MM.1S (cell line): ENCODE measurements around the gene PIGM.

Source experiments
- DNase-seq: peaks from one replicate; pipeline ENCODE4 v3.0.0-alpha.2; 2015
- H2AFZ ChIP-seq: fragments of 300-600 bp; sonication (generic); 2 replicates; pipeline ENCODE4 v1.6.0; 2016; ENCODE audit warnings: antibody characterized with exemption, low read length
- H3F3A ChIP-seq: fragments of 300-600 bp; sonication (generic); 2 replicates; pipeline ENCODE4 v1.6.1; 2016; ENCODE audit warnings: mild to moderate bottlenecking, antibody characterized with exemption, low read length, moderate library complexity, mixed read lengths; ENCODE audit not compliant: insufficient read depth
- H3K27ac ChIP-seq: fragments of 300-600 bp; sonication (generic); 2 replicates; pipeline ENCODE4 v1.5.1; 2016; ENCODE audit warnings: mild to moderate bottlenecking, low read length
- H3K27me3 ChIP-seq: fragments of 300-600 bp; sonication (generic); replicated peaks from 2 replicates; pipeline ENCODE4 v1.6.0; 2016; ENCODE audit warnings: low read length; ENCODE audit not compliant: insufficient read depth
- H3K36me3 ChIP-seq: fragments of 300-600 bp; sonication (generic); replicated peaks from 2 replicates; pipeline ENCODE4 v1.6.1; 2016; ENCODE audit warnings: mild to moderate bottlenecking, low read length, mixed read lengths; ENCODE audit not compliant: insufficient read depth
- H3K4me1 ChIP-seq: fragments of 300-600 bp; sonication (generic); 2 replicates; pipeline ENCODE4 v1.6.1; 2016; ENCODE audit warnings: low read length, mixed read lengths
- H3K4me2 ChIP-seq: fragments of 300-600 bp; sonication (generic); 2 replicates; pipeline ENCODE4 v1.6.0; 2016; ENCODE audit warnings: low read depth, low read length
- H3K4me3 ChIP-seq: fragments of 300-600 bp; sonication (generic); 2 replicates; pipeline ENCODE4 v1.5.1; 2016; ENCODE audit warnings: low read length, mixed read lengths
- H3K79me2 ChIP-seq: fragments of 300-600 bp; sonication (generic); 2 replicates; pipeline ENCODE4 v1.6.1; 2016; ENCODE audit warnings: mixed run types, low read length, mixed read lengths
- H3K9ac ChIP-seq: fragments of 300-600 bp; sonication (generic); 2 replicates; pipeline ENCODE4 v1.6.1; 2016; ENCODE audit warnings: low read length, mixed read lengths
- H3K9me2 ChIP-seq: fragments of 300-600 bp; sonication (generic); replicated peaks from 2 replicates; pipeline ENCODE4 v1.6.1; 2016; ENCODE audit warnings: mild to moderate bottlenecking, low read length, mixed read lengths; ENCODE audit not compliant: insufficient read depth
- H3K9me3 ChIP-seq: fragments of 300-600 bp; sonication (generic); replicated peaks from 2 replicates; pipeline ENCODE4 v1.6.1; 2016; ENCODE audit warnings: mild to moderate bottlenecking, low read length, mixed read lengths; ENCODE audit not compliant: insufficient read depth
- H4K20me1 ChIP-seq: fragments of 300-600 bp; sonication (generic); 2 replicates; pipeline ENCODE4 v1.6.1; 2016; ENCODE audit warnings: mild to moderate bottlenecking, low read length, moderate library complexity, mixed read lengths; ENCODE audit not compliant: insufficient read depth
- CTCF ChIP-seq: fragments of 300-600 bp; sonication (generic); IDR thresholded peaks from 2 replicates; pipeline ENCODE4 v1.5.1; 2016; ENCODE audit warnings: antibody characterized with exemption, low read length, mixed read lengths
- EZH2 ChIP-seq: fragments of 300-600 bp; sonication (generic); optimal IDR thresholded peaks from 2 replicates; pipeline ENCODE3; 2017; ENCODE audit warnings: low read depth, mild to moderate bottlenecking, antibody characterized with exemption, low read length, mixed read lengths
- EZH2phosphoT487 ChIP-seq: fragments of 300-600 bp; sonication (generic); IDR thresholded peaks from 2 replicates; pipeline ENCODE4 v1.6.1; 2018; ENCODE audit warnings: antibody characterized with exemption, low read length

Gene PIGM

GRCh38 chr1:159983681-159984080 lies 48.1 kb downstream of the PIGM start:
- no peaks in the 10 kb centered on the region for H3K4me1 ChIP-seq
- H3K79me2 ChIP-seq: no peaks in the 10 kb centered on the region
- no peaks in the 10 kb centered on the region for H3F3A ChIP-seq
- H3K9ac ChIP-seq: no peak overlapping the region
- no peak overlapping the region for H3K4me2 ChIP-seq
- no peaks in the 10 kb centered on the region for H4K20me1 ChIP-seq
- no peak overlapping the region for H3K4me3 ChIP-seq
- no peak for DNase-seq
- no peak overlapping the region for H3K27ac ChIP-seq
- no peaks in the 10 kb centered on the region for H3K9me3 ChIP-seq
- no peak for TF ChIP-seq EZH2phosphoT487
- TF ChIP-seq EZH2: no peak
- TF ChIP-seq CTCF: no peak
- no peaks in the 10 kb centered on the region for H3K9me2 ChIP-seq
- H3K27me3 ChIP-seq: no peaks in the 10 kb centered on the region; the same call in 1 of the 2 replicates
- no peaks in the 10 kb centered on the region for H3K36me3 ChIP-seq
- H2AFZ ChIP-seq: no peak overlapping the region

- TF ChIP-seq EZH2: no peak
- Histone ChIP-seq H4K20me1 (no peaks in the 10 kb centered on the region), H3K79me2 (no peaks in the 10 kb centered on the region), H3K36me3 (no peaks in the 10 kb centered on the region), H3K27ac (no peak overlapping the region), H3K4me3 (no peak overlapping the region), H3F3A (no peaks in the 10 kb centered on the region), H3K4me2 (no peak overlapping the region), H3K4me1 (no peaks in the 10 kb centered on the region), H3K9ac (no peak overlapping the region), H3K9me2 (no peaks in the 10 kb centered on the region), H3K9me3 (no peaks in the 10 kb centered on the region), H3K27me3 (no peaks in the 10 kb centered on the region; the same call in 1 of the 2 replicates), H2AFZ (no peak overlapping the region)
- DNase-seq: no peak
Measured at GRCh38 chr1:159982280-159982679, 49.5 kb downstream of the PIGM start.

- Histone ChIP-seq H3K4me2 (no peak overlapping the region), H4K20me1 (no peaks in the 10 kb centered on the region), H3K9me2 (no peaks in the 10 kb centered on the region), H3K79me2 (no peaks in the 10 kb centered on the region), H3K27ac (no peak overlapping the region), H3K9me3 (no peaks in the 10 kb centered on the region), H2AFZ (no peak overlapping the region), H3K27me3 (no peaks in the 10 kb centered on the region; the same call in 1 of the 2 replicates), H3F3A (no peaks in the 10 kb centered on the region), H3K9ac (no peak overlapping the region), H3K4me1 (no peaks in the 10 kb centered on the region), H3K36me3 (no peaks in the 10 kb centered on the region), H3K4me3 (no peak overlapping the region)
- TF ChIP-seq EZH2phosphoT487: no peak
- no peak for TF ChIP-seq CTCF
- TF ChIP-seq EZH2: no peak
- DNase-seq: no peak
Measured at GRCh38 chr1:159981351-159982055, 50.3 kb downstream of the PIGM start.

GRCh38 chr1:159980786-159981185 lies 51.0 kb downstream of the PIGM start:
- no peak overlapping the region for H3K9ac ChIP-seq
- H3K9me2 ChIP-seq: no peaks in the 10 kb centered on the region
- no peak overlapping the region for H2AFZ ChIP-seq
- no peak overlapping the region for H3K27ac ChIP-seq
- no peak for DNase-seq
- H4K20me1 ChIP-seq: no peaks in the 10 kb centered on the region
- H3K79me2 ChIP-seq: no peaks in the 10 kb centered on the region
- no peak for TF ChIP-seq EZH2
- no peak overlapping the region for H3K4me2 ChIP-seq
- no peaks in the 10 kb centered on the region for H3K9me3 ChIP-seq
- no peaks in the 10 kb centered on the region for H3K36me3 ChIP-seq
- no peaks in the 10 kb centered on the region for H3K4me1 ChIP-seq
- H3F3A ChIP-seq: no peaks in the 10 kb centered on the region
- H3K27me3 ChIP-seq: no peaks in the 10 kb centered on the region; the same call in 1 of the 2 replicates
- H3K4me3 ChIP-seq: no peak overlapping the region
